ENCODE data around the gene PDGFD. TPM values are rescaled to one million over a fixed set of nuclear protein-coding genes. Genes with fewer than 3 reads are reported as not detected.

PDGFD gene
- polyA plus RNA-seq, 1 donor (not counting 4 experiments of a cell fraction or from before 2014, with no cell fraction given), result 0.28 TPM

DNA sequence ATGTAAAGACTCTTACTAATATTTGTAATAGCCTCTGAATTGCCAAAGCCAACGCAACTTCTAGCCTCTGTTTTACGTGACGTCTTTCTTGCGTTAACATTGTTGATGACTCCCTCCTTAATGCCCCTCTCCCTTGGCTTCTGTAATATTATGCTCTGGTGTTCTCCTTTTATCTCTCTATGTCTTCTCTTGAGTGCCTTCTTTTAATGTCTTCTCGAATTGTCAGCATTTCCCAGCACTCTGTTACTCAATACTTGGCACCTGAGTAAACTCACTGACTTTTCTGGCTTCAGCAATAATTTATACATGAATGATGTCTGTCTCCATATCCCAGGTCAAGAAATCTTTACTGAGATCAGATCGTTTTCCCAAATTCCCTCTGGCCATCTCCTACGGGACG is 196.0 kb downstream of the PDGFD start:
- Histone ChIP-seq H3K4me3 (ENCODE audit: control insufficient read depth in 2 of 3, extremely low read depth in 1 of 3, insufficient read depth in 2 of 3, low read depth in 1 of 3, low read length in 3 of 3) (no peak overlapping the region), H3K79me2 (ENCODE audit: control insufficient read depth, insufficient read depth, low read length) (no peaks in the 10 kb centered on the region), H3K9me3 (ENCODE audit: control insufficient read depth, low read depth, low read length) (no peaks in the 10 kb centered on the region), H3K27me3 (ENCODE audit: control insufficient read depth, extremely low read depth, insufficient read depth, low read length) (no peaks in the 10 kb centered on the region), H3K36me3 (ENCODE audit: control insufficient read depth in 2 of 2, extremely low read depth in 1 of 2, insufficient read depth in 2 of 2, low read length in 2 of 2) (no peaks in the 10 kb centered on the region), H3K27ac (ENCODE audit: control insufficient read depth, insufficient read depth, low read length) (no peak overlapping the region), H3K9ac (ENCODE audit: control insufficient read depth, extremely low read depth, insufficient read depth, low read length) (no peak overlapping the region), H4K20me1 (ENCODE audit: control insufficient read depth, extremely low read depth, insufficient read depth, low read length) (no peaks in the 10 kb centered on the region), H3K4me1 (ENCODE audit: control insufficient read depth, extremely low read depth, insufficient read depth, low read length) (no peaks in the 10 kb centered on the region), H3K9me1 (ENCODE audit: control insufficient read depth, extremely low read depth, insufficient read depth, low read length) (no peaks in the 10 kb centered on the region), H3K4me2 (ENCODE audit: control insufficient read depth, extremely low read depth, insufficient read depth, low read depth, low read length) (no peak overlapping the region), H2AFZ (ENCODE audit: control insufficient read depth, low read length) (no peak overlapping the region)
- no peak for DNase-seq (ENCODE audit: low read depth, low spot score)
- no peak for FAIRE-seq
- dilution Hi-C loops (cut with MboI; ENCODE audit: extremely low pct_ligation_motif_present, low sequenced_read_pairs), result no loop called here
- TF ChIP-seq EZH2 (IDR thresholded peaks at IDR 0.05; ENCODE audit: low read length), result no peak
- TF ChIP-seq, protein P1, sequence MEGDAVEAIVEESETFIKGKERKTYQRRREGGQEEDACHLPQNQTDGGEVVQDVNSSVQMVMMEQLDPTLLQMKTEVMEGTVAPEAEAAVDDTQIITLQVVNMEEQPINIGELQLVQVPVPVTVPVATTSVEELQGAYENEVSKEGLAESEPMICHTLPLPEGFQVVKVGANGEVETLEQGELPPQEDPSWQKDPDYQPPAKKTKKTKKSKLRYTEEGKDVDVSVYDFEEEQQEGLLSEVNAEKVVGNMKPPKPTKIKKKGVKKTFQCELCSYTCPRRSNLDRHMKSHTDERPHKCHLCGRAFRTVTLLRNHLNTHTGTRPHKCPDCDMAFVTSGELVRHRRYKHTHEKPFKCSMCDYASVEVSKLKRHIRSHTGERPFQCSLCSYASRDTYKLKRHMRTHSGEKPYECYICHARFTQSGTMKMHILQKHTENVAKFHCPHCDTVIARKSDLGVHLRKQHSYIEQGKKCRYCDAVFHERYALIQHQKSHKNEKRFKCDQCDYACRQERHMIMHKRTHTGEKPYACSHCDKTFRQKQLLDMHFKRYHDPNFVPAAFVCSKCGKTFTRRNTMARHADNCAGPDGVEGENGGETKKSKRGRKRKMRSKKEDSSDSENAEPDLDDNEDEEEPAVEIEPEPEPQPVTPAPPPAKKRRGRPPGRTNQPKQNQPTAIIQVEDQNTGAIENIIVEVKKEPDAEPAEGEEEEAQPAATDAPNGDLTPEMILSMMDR (optimal IDR thresholded peaks at IDR 0.05 in 1 of 3, IDR thresholded peaks at IDR 0.05 in 1 of 3, conservative IDR thresholded peaks at IDR 0.05 in 1 of 3; ENCODE audit: extremely low read depth in 1 of 3, insufficient read depth in 2 of 3, low read length in 3 of 3), result no peak

DNA sequence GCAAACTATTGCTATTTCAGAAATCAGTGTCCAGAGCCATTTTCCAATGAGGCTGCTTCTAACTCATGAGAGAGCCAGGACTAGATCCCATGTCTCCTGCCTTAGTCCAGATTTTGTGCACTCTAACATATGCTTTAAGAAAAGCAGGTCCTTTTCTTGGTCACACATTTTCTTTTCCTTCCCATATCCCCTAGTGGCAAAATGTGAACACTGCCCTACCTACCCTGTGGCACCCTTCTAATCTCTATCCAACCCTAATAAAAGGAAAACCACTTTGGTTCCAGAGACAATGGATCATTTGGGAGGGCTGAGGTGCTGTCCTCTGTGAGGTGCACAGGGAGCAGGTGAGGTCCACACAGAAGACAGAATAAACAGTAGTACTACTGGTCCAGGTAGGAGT is 199.6 kb downstream of the PDGFD start:
- Histone ChIP-seq H3K4me2 (ENCODE audit: control insufficient read depth, extremely low read depth, insufficient read depth, low read depth, low read length) (no peak overlapping the region), H3K9me1 (ENCODE audit: control insufficient read depth, extremely low read depth, insufficient read depth, low read length) (no peaks in the 10 kb centered on the region), H3K79me2 (ENCODE audit: control insufficient read depth, insufficient read depth, low read length) (no peaks in the 10 kb centered on the region), H3K4me1 (ENCODE audit: control insufficient read depth, extremely low read depth, insufficient read depth, low read length) (no peaks in the 10 kb centered on the region), H4K20me1 (ENCODE audit: control insufficient read depth, extremely low read depth, insufficient read depth, low read length) (no peaks in the 10 kb centered on the region), H3K9ac (ENCODE audit: control insufficient read depth, extremely low read depth, insufficient read depth, low read length) (no peak overlapping the region), H2AFZ (ENCODE audit: control insufficient read depth, low read length) (no peak overlapping the region), H3K27ac (ENCODE audit: control insufficient read depth, insufficient read depth, low read length) (no peak overlapping the region), H3K27me3 (ENCODE audit: control insufficient read depth, extremely low read depth, insufficient read depth, low read length) (no peaks in the 10 kb centered on the region), H3K4me3 (ENCODE audit: control insufficient read depth in 2 of 3, extremely low read depth in 1 of 3, insufficient read depth in 2 of 3, low read depth in 1 of 3, low read length in 3 of 3) (no peak overlapping the region), H3K9me3 (ENCODE audit: control insufficient read depth, low read depth, low read length) (no peaks in the 10 kb centered on the region), H3K36me3 (ENCODE audit: control insufficient read depth in 2 of 2, extremely low read depth in 1 of 2, insufficient read depth in 2 of 2, low read length in 2 of 2) (no peaks in the 10 kb centered on the region)
- dilution Hi-C loops (cut with MboI; ENCODE audit: extremely low pct_ligation_motif_present, low sequenced_read_pairs), result no loop called here
- DNase-seq (ENCODE audit: low read depth, low spot score), result no peak
- no peak for TF ChIP-seq EZH2 (IDR thresholded peaks at IDR 0.05; ENCODE audit: low read length)
- TF ChIP-seq, protein P1 (optimal IDR thresholded peaks at IDR 0.05 in 1 of 3, IDR thresholded peaks at IDR 0.05 in 1 of 3, conservative IDR thresholded peaks at IDR 0.05 in 1 of 3; ENCODE audit: extremely low read depth in 1 of 3, insufficient read depth in 2 of 3, low read length in 3 of 3), result peak in 1 of 3 experiments; percentile 31
- FAIRE-seq, result no peak
